ENCODE results near the gene ABHD16A. TPM values are rescaled to one million over a fixed set of nuclear protein-coding genes. Genes with fewer than 3 reads are reported as not detected.

The ABHD16A gene
- total and polyA plus RNA-seq, 2 of the 13 experiments (the other 11 are each of a cell fraction or from before 2014, with no cell fraction given), result 43.5 to 45.4 TPM

GRCh38 chr6:31737315-31737990 lies 34.3 kb upstream of the ABHD16A start (continued):
- TF ChIP-seq ZMYM3 (CRISPR knock-in tag; IDR thresholded peaks at IDR 0.05), result peak; percentile 31; the same call in 1 of the 2 replicates
- TF ChIP-seq POLR2G (IDR thresholded peaks at IDR 0.05; ENCODE audit: low read depth, low read length), result peak; percentile 72
- no peak for TF ChIP-seq NR0B2 (CRISPR knock-in tag; IDR thresholded peaks at IDR 0.05)
- no peak for TF ChIP-seq ZNF274 (CRISPR knock-in tag; IDR thresholded peaks at IDR 0.05)
- no peak for TF ChIP-seq RARG (CRISPR knock-in tag; IDR thresholded peaks at IDR 0.05; ENCODE audit: low read depth)
- no peak for TF ChIP-seq RFXANK (CRISPR knock-in tag; IDR thresholded peaks at IDR 0.05)
- TF ChIP-seq RFXAP (CRISPR knock-in tag; IDR thresholded peaks at IDR 0.05; ENCODE audit: borderline replicate concordance), result 0 out of 2 replicates have a peak, but pooled peaks have one; percentile 62
- TF ChIP-seq ZNF761 (CRISPR knock-in tag; conservative IDR thresholded peaks at IDR 0.05), result no peak
- no peak for TF ChIP-seq HOXA9 (CRISPR knock-in tag; IDR thresholded peaks at IDR 0.05; ENCODE audit: borderline replicate concordance)
- TF ChIP-seq SP2 (CRISPR knock-in tag; IDR thresholded peaks at IDR 0.05), result 0 out of 2 replicates have a peak, but pooled peaks have one; percentile 24
- TF ChIP-seq SOX6 (IDR thresholded peaks at IDR 0.05), result no peak
- TF ChIP-seq SOX6 (CRISPR knock-in tag; IDR thresholded peaks at IDR 0.05), result peak; percentile 88
- peak; percentile 53; the same call in 1 of the 2 replicates for TF ChIP-seq ARID4A (CRISPR knock-in tag; IDR thresholded peaks at IDR 0.05; ENCODE audit: borderline replicate concordance)
- TF ChIP-seq NKX3-1 (CRISPR knock-in tag; IDR thresholded peaks at IDR 0.05), result peak; percentile 23; the same call in 1 of the 2 replicates
- no peak for TF ChIP-seq ZNF75D (CRISPR knock-in tag; IDR thresholded peaks at IDR 0.05; ENCODE audit: borderline replicate concordance)
- no peak for TF ChIP-seq ZNF280B (CRISPR knock-in tag; IDR thresholded peaks at IDR 0.05; ENCODE audit: borderline replicate concordance)
- TF ChIP-seq ZNF17 (CRISPR knock-in tag; IDR thresholded peaks at IDR 0.05), result no peak
- no peak for TF ChIP-seq ZNF530 (CRISPR knock-in tag; IDR thresholded peaks at IDR 0.05; ENCODE audit: low read depth)
- TF ChIP-seq PLSCR1 (CRISPR knock-in tag; IDR thresholded peaks at IDR 0.05; ENCODE audit: borderline replicate concordance), result no peak
- no peak for TF ChIP-seq CENPBD1 (CRISPR knock-in tag; IDR thresholded peaks at IDR 0.05; ENCODE audit: borderline replicate concordance, low read depth)
- peak; percentile 99 for TF ChIP-seq HNF4G (IDR thresholded peaks at IDR 0.05; ENCODE audit: borderline replicate concordance, low read depth, low read length)
- TF ChIP-seq HNF4G (CRISPR knock-in tag; IDR thresholded peaks at IDR 0.05; ENCODE audit: borderline replicate concordance, low read depth), result peak; percentile 91
- 0 out of 2 replicates have a peak, but pooled peaks have one; percentile 40 for TF ChIP-seq ZNF546 (CRISPR knock-in tag; conservative IDR thresholded peaks at IDR 0.05)
